HUDEP-2 (cell line): ENCODE measurements around the gene FHL1.
"Not testable (repeated sequence)": the region's sequence is repeated elsewhere in the genome, so short reads cannot be mapped to it uniquely, and the experiment has no call there.

ENCODE experiments used
- DNase-seq, 76 experiments: peaks; one replicate each; lab custom pipeline; 2025; ENCODE audit not compliant: unreplicated experiment in 76 of 76; lab: John Stamatoyannopoulos, UW

The FHL1 gene

GRCh38 chrX:136146614-136147314 lies 569 bp upstream of the FHL1 start:
- DNase-seq: peak in 3 of 76 experiments; percentile 0 to 1 (median 0)

- DNase-seq: no peak
These were observed 643 bp downstream of the FHL1 start for GRCh38 chrX:136147976-136148375.

- DNase-seq: no peak
These were observed 1.1 kb downstream of the FHL1 start for GRCh38 chrX:136148391-136148790.

GRCh38 chrX:136154998-136155397 lies 7.7 kb downstream of the FHL1 start:
- DNase-seq: no peak

GRCh38 chrX:136156560-136157117 lies 9.3 kb downstream of the FHL1 start:
- no peak for DNase-seq

GRCh38 chrX:136157187-136157586 lies 9.9 kb downstream of the FHL1 start:
- no peak for DNase-seq

- no peak for DNase-seq
These were observed 11.4 kb downstream of the FHL1 start for GRCh38 chrX:136158685-136159084.

GRCh38 chrX:136159611-136160025 lies 12.3 kb downstream of the FHL1 start:
- no peak for DNase-seq

GRCh38 chrX:136162827-136163570 lies 15.7 kb downstream of the FHL1 start:
- peak in 41 of 76 experiments; percentile 0 to 51 (median 8) for DNase-seq

GRCh38 chrX:136163689-136164088 lies 16.4 kb downstream of the FHL1 start:
- DNase-seq: no peak

GRCh38 chrX:136165406-136165805 lies 18.1 kb downstream of the FHL1 start:
- DNase-seq: no peak

GRCh38 chrX:136166221-136166855 lies 19.0 kb downstream of the FHL1 start:
- DNase-seq: no peak

- DNase-seq: not testable (repeated sequence)
These were observed 20.7 kb downstream of the FHL1 start for GRCh38 chrX:136167989-136168388.

- DNase-seq: no peak
These were observed 21.8 kb downstream of the FHL1 start for GRCh38 chrX:136168929-136169735.

GRCh38 chrX:136170139-136170800 lies 22.9 kb downstream of the FHL1 start:
- DNase-seq: no peak

- DNase-seq: no peak
These were observed 24.1 kb downstream of the FHL1 start for GRCh38 chrX:136171420-136171819.

- no peak for DNase-seq
These were observed 29.1 kb downstream of the FHL1 start for GRCh38 chrX:136176399-136176825.

- DNase-seq: no peak
These were observed 31.8 kb downstream of the FHL1 start for GRCh38 chrX:136179133-136179532.

GRCh38 chrX:136182414-136182813 lies 35.1 kb downstream of the FHL1 start:
- no peak for DNase-seq

- DNase-seq: no peak
These were observed 35.8 kb downstream of the FHL1 start for GRCh38 chrX:136183172-136183571.
